GM19023 (cell line): ENCODE data around the gene TOR1A.
"Not testable (repeated sequence)": the region's sequence is repeated elsewhere in the genome, so short reads cannot be mapped to it uniquely, and the experiment has no call there.

Experiments
- ATAC-seq: cut with Tn5 transposase; IDR thresholded peaks from one replicate; pipeline ENCODE4 v1.9.1; 2021; ENCODE audit warnings: mild to moderate bottlenecking, moderate library complexity; ENCODE audit not compliant: unreplicated experiment

TOR1A gene

GRCh38 chr9:129822898-129823541 is 916 bp downstream of the TOR1A start:
- ATAC-seq = peak; percentile 25

DNA sequence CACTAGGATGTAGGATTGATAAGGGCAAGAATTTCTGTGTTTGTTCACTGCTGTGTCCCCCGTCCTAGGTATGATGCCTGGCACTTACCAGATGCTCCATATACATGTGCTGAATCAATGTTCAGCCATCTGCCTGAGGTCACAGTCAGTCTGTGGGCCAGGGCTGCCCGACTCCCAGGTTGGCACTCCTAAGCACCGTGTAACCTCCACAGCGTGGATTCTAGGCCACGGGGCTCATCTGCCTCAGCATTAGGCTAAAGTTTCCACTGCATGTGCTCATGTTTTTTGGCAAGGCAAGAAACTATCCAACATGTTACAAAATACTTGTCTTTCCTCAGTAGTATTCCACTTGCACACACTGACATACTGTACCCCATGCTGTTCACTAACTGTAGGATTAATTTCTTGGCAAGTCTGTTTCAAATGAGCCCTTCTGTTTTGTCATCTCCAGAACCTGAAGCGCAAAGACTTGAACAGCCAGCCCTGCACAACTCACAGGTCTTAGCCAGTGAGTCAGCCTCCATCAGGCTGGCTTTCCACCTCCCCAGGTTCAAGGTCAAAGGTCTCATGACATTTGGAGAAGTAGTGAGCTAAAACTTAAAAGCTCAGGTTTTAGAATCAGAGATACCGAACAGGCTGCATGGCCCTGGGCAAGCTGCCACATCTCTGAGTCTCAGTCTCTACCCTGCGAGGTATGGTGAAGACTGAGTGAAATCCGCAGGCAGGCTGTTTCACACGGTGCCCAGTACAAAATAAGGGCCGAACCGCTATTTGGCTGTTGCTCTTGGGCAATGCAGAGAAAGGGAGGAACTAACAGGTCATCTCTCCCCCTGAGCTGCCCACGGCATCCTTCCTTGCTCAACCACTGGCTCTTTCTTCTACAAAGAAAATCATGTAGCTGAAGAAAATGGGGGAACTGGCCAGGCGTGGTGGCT is 7.2 kb downstream of the TOR1A start:
- no peak for ATAC-seq

GRCh38 chr9:129815278-129815677 is 8.7 kb downstream of the TOR1A start:
- ATAC-seq = no peak

DNA sequence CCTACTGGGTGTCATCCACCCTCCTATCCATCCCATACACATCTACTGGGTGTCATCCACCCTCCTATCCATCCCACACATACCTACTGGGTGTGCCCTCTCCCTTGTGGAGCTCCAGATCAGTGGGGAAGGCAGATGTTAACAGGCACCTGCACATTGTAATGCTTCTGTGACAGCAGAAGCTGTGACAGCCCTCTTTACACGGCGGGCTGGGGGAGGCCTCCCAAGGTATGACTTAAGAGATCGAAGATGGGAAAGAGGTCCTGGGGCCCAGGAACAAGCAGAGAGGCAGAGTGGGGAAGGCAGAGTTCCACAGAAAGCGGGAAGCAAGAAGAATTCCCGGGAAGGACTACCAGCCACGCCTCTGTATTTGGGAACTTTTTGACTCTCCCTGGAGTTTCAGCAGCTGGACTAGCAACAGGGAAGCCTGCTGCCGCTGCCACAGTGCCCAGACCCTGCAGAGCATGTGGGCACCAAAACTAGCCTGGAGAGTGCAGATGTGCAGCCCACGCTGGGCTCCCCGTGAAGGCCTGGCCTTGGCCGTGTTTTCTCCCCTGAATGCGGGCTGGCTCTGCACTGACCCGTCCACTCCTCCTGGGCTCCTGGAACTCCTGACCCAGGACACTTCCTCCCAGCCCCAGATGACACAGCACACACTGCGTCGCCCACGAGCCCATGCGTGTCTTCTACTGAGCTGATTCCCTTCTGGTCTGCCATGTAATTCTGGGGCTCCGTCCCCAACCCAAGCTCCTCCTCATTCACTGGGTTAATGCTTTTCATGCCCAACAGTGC is 9.3 kb downstream of the TOR1A start:
- ATAC-seq = no peak

GRCh38 chr9:129813661-129814060 is 10.3 kb downstream of the TOR1A start:
- no peak for ATAC-seq

GRCh38 chr9:129812385-129812784 is 11.6 kb downstream of the TOR1A start:
- ATAC-seq = no peak

DNA sequence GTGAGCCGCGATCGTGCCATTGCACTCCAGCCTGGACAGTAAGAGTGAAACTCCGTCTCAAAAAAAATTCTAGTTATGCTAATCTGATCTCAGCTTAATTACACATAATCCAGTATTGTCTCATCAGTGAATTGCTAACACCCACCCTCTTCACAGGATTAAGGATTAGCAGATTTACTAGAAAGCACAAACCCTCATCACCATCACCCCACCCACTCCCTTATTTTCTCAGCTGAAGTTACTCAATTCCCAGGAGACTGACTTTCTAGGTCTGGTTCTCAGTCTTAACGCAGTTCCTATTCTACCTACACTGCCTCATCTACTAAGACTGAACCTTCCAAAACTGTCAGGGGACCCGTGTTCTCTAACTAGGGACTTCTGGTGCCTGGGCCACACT is 12.0 kb downstream of the TOR1A start:
- ATAC-seq = no peak

DNA sequence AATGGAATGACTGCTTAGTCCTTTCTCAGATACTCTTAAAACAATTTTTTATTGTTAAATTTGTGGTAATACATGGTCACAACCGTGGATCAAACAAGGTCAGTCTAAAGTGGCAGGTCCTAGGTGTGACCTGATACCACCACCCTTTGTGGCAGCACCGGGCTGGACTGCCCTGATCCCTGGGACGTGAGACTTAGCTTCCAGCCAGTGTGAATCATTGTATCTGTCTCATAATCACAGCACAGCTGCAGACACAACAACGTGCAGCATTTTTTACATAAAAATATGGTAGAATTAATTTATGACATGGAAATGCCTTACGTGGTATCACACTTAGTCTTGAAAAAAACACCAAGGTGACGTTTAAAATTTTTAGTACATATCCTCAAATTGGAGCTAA is 13.1 kb downstream of the TOR1A start:
- no peak for ATAC-seq

GRCh38 chr9:129810116-129810515 is 13.8 kb downstream of the TOR1A start:
- ATAC-seq = no peak

GRCh38 chr9:129809346-129809745 is 14.6 kb downstream of the TOR1A start:
- no peak for ATAC-seq

- no peak for ATAC-seq
These were observed 17.9 kb downstream of the TOR1A start for GRCh38 chr9:129806061-129806460.

- ATAC-seq = peak; percentile 7
These were observed 20.3 kb downstream of the TOR1A start for GRCh38 chr9:129803676-129804060.

GRCh38 chr9:129802833-129803675 is 20.9 kb downstream of the TOR1A start, which contains the start of gene TOR1B:
Gene TOR1B (plus strand): TSS chr9:129803184. CDS start chr9:129803213, 29 bp downstream.
- peak; percentile 93 for ATAC-seq

- ATAC-seq = no peak
These were observed 22.4 kb downstream of the TOR1A start for GRCh38 chr9:129801504-129801903.

- ATAC-seq = no peak
These were observed 25.0 kb downstream of the TOR1A start for GRCh38 chr9:129798973-129799372.

GRCh38 chr9:129796029-129796428 is 27.9 kb downstream of the TOR1A start:
- not testable (repeated sequence) for ATAC-seq

DNA sequence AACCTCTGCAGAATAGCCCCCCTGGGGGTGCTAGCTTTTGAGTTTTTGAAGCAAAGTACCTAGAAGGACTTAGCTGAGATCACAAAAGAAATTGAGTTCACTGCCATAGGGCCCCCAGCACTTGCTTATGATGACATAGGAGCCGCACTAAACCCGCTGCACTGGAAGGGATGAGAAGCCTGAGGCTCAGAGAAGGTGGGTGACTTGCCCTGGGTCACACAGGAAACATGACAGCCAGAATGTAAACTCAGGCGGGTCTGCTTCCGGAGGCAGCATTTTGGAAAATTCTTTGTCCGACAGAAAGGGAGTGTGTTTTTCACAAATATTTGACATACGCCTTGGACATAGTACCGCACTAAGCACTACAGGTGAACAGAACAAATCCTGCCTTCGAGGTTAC is 29.4 kb downstream of the TOR1A start:
- ATAC-seq = no peak

DNA sequence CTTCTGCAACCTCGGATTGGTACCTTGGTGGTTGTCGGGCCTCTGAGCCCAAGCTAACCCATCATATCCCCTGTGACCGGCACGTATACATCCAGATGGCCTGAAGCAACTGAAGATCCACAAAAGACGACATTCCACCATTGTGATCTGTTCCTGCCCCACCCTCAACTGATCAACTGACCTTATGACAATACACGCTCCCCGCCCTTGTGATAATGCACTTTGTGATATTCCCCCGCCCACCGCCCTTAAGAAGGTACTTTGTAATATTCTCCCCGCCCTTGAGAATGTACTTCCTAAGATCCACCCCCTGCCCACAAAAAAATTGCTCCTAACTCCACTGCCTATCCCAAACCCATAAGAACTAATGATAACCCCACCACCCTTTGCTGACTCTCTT is 37.5 kb downstream of the TOR1A start:
- no peak for ATAC-seq

DNA sequence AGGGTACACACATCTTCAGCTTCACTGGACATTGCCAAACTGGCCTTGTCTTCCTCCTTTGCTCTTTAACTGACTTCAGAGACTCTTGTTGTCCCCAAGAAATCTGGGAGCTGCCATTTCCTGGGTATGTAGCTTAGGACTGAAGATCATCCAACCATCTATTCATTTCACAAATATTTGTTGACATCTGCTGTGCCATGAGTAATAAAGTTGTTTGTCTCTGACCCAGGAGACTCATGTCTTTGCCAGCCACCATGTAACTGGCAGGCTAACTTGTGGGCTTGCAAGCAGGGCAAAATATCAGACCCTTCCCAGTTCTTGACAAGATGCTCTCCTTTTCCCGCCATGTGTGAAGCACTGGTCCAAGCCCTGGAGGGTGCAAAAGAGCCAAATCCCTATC is 38.1 kb downstream of the TOR1A start:
- ATAC-seq = no peak

DNA sequence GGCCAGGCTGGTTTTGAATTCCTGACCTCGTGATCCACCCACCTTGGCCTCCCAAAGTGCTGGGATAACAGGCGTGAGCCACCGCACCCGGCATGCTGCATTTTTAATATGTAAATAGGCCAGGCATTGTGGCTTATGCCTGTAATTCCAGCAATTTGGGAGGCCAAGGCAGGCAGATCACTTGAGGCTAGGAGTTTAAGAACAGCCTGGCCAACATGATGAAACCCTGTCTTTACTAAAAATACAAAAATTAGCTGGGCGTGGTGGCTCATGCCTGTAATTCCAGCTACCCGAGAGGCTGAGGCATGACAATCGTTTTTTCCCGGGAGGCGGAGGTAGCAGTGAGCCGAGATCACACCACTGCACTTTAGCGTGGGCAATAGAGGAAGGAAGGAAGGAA is 39.0 kb downstream of the TOR1A start:
- ATAC-seq = not testable (repeated sequence)
